Activated gamma-delta T cell treated with Interleukin-2 at 50 U/mL for 16 hours (primary cell): Measurements from ENCODE around the gene FBXL7.

Source experiments
- DNase-seq: peaks from one replicate; pipeline ENCODE4 v3.0.0-alpha.2; 2020

Gene FBXL7

GRCh38 chr5:15727375-15727774 lies 227.4 kb downstream of the FBXL7 start:
- no peak for DNase-seq

DNA sequence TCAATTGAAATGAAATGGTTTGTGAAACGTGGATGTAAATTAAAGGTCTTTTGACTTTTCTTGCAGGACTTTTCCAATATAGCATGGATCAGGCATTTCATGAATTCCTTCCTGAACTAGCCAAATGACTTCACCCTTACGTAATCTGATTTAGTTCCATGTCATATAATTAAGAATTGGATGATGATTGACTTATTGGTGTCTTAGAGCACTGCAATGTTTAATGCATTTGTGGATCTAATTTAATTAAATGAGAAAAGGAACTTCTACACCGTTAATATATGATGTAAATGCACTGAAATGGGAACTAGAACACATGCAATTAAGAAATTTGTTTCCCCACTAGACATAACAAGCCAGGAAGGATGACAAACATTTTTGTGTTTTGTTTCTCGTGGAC lies 228.8 kb downstream of the FBXL7 start:
- DNase-seq, result no peak

GRCh38 chr5:15731699-15732098 lies 231.7 kb downstream of the FBXL7 start:
- DNase-seq, result no peak

DNA sequence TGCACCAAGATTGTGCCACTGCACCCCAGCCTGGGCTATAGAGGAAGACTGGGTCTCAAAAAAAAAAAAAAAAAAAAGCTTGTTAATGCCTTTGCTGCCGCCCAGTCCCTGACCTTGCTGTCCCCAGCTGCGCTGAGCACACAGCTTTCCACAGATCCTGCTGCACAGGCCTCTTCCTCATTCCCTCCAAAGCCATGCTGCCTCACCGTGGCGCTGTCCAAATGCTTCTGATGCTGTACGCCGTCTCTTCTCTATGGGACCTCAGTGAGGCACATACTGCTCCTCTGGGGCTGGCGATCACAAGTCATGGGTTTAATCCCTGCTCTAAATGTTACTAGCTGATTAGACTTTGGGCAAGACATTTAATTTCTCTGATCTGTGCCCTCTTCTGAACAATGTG lies 234.1 kb downstream of the FBXL7 start:
- DNase-seq, result no peak

- no peak for DNase-seq
Measured at GRCh38 chr5:15737036-15737821, 237.2 kb downstream of the FBXL7 start.

DNA sequence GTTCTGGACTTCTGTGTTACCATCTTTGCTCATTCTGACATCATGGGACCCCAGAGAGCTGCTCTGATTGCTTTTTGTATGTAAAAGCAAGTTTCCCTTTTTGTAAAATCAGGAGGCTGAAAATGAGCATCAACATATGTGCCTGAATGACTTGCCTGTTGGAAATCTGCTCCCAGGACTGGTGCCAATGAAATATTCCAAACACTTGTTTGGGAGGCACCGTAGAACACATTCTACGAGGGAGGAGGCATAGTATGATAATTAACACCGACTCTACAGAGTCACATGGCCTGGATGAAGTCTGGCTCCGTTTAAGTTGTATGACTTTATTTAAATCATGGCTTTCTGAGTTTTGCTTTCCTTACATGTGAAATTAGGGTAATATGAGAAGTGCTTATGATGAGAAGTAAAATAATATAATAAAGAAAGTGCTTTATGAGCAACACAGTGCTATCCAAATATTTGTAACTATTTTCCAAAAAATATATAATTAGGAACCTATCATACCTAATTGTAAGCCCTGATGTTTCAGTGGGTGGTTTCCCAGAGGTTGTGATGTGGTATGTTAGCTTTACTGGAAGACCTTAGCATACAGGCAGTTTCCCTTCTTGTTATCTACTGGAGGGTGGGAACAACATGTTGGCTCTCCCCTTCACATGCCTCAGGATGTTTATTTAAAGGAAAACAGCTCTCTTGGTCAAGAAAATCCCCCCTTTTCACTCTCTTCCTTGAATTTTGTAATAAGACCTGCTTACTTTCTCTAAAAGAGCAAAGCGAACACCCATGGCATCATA lies 238.1 kb downstream of the FBXL7 start:
- no peak for DNase-seq

DNA sequence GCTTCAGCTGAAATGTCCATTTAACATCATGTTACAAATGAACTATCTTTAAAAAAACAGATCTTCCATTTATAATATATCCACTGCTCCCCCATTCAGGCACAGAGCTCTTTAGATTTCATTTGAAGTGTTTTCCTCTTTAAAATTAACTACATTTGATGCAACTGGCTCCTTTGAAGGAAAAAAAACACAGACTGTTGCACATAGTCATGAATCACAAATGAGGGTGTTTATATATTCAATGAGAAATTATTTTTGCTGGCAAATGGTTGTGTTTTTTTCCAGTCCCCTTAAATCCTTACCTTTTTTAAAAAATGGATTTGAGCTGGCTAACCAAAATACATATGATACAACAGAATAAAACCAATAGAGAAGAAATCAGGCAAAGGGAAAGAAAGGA lies 240.4 kb downstream of the FBXL7 start:
- DNase-seq, result no peak

DNA sequence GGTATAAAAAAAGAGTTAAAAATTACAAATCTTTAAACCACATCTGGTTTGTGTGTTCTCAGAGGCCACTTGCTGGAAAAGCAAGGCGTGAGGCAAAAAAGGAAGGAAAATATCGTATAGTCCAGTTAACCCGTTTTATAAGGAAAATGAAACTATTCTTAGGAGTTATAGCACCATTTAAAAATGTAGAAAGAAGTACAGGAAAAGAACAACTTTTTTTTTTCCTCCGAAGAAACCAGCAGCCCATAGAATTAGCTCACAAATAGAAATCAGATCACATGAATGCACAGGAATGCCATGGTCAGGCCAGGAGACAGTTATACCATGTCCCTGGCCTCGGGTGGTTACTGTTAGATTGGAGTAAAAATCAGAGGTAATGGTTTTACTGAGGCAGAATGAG lies 241.6 kb downstream of the FBXL7 start:
- no peak for DNase-seq

DNA sequence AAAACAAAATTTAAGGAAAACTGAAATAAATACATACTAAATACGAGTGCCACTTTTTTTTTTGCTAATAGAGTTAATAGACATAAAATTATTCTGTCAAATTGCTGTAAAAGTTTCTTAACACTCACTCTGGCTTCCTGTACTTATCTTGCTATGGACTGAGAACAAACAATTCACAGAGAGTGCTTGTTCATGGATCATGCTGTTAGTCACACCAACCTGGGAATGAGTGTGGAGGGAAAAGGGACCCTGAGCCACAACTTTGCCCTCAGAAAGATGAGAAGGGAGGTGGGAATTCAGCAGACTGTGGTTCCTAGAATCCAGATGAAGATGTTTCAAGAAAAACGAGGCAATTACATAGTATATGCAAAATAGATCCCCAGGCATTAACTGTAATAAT lies 246.9 kb downstream of the FBXL7 start:
- DNase-seq, result no peak

DNA sequence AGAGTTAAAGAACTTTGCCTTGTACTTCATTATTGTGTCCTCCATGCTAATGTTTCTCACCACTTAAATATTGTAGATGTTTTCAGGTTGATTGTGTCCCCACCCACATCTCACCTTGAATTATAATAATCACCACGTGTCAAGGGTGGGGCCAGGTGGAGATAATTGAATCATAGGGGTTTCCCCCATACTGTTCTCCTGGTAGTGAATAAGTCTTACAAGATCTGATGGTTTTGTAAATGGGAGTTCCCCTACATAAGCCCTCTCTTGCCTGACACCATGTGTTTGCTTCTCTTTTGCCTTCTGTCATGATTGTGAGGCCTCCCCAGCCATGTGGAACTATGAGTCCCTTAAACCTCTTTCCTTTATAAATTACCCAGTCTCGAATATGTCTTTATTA lies 248.3 kb downstream of the FBXL7 start:
- DNase-seq, result no peak

- DNase-seq, result no peak
Measured at GRCh38 chr5:15752663-15753285, 252.8 kb downstream of the FBXL7 start.

- no peak for DNase-seq
Measured at GRCh38 chr5:15753752-15754151, 253.8 kb downstream of the FBXL7 start.

GRCh38 chr5:15757103-15757502 lies 257.1 kb downstream of the FBXL7 start:
- DNase-seq, result no peak

DNA sequence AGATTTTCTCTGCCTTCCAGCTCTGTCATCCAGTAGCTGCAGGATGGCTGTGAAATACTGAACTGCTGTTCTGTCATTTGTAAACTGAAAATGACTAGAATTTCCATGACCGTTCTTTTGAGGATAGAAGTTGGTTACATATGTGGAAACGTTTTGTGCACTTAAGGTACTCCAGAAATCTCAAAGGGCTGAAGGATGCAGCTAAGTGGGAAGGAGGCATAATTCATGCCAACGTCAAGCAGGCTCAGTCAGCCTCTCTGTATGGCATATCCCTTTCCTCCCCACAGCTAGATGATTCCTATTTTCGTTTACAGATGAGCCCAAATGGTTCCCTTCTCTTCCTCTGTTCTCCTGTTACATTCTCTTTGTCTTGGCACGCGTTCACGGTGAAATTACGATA lies 257.6 kb downstream of the FBXL7 start:
- DNase-seq, result no peak

GRCh38 chr5:15762668-15763067 lies 262.7 kb downstream of the FBXL7 start:
- no peak for DNase-seq

GRCh38 chr5:15763754-15764153 lies 263.8 kb downstream of the FBXL7 start:
- DNase-seq, result no peak

DNA sequence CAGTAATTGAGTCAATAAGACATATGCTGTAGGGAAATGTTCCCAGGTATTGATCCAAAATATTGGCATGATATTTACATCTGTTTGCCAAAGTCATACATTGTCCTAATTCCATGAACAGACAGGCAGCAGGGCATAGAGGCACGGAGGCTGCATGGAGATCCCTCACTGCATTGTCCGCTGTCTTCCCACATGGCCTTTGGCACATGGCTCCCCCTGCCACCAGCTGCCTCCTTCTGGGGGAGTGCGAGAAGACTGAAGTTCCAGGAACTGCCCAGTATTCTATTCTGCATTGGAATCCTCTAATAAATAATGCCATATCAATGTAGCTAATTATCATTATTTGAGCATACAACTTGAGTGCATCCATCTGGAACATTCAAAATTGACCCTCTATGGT lies 269.0 kb downstream of the FBXL7 start:
- DNase-seq, result no peak

- no peak for DNase-seq
Measured at GRCh38 chr5:15772131-15772530, 272.2 kb downstream of the FBXL7 start.

DNA sequence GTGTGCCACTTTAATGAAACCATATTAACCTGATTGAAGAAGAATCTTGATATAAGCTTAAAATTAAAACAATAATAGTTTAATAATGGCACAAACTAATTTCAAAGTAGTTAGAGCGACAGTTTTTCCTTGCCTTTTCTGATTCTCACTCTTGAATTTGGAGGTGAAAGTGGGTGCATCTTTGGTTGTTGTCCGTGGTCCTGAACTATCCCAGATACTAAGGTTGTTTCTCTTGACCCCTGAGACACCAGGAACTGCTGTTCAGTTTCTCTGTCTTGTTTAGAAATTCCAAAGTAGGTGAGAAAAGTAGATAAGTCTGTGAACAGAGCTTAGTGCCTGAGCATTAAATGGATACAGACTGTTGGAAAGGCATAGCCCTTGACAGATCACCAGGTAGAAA lies 274.7 kb downstream of the FBXL7 start:
- DNase-seq, result no peak

DNA sequence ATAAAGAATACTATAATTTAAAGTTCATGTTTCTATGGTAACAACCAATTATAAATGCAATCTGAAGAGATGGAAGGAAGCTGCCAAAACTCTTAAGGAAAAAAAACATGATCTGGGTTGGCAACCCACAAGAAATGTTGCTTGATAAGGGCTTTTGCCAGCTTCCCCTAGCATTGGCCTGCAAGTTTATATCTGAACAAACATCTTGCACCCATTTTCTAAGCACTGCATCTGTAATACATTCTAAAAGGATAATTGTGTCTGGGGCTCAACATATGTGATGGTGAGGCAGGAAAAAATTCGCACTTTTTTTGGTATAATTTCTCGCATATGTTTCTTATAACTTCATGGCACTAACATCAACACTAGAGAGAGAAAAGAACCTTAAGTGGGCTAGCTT lies 276.4 kb downstream of the FBXL7 start:
- DNase-seq, result no peak

DNA sequence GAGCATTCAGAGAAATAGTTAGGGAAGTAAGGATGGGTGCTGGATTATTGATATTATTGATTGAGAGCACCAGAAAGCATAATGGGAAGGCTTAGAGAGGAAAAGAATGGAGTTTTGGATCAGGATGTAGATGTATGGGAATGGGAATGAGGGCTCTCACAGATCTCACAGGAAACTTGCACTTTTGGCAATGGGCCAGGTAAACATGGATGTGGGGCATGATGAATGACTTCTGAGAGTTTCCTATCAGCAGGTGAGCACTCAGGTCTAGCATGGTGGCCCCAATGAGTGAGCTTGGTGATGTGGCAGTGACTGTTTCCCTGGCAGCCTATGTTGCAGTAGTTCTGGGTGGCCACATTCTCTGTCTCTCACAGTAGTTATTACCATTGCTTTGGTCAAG lies 283.8 kb downstream of the FBXL7 start:
- DNase-seq, result no peak

- DNase-seq, result no peak
Measured at GRCh38 chr5:15785531-15785981, 285.6 kb downstream of the FBXL7 start.

GRCh38 chr5:15786326-15786725 lies 286.3 kb downstream of the FBXL7 start:
- DNase-seq, result no peak

DNA sequence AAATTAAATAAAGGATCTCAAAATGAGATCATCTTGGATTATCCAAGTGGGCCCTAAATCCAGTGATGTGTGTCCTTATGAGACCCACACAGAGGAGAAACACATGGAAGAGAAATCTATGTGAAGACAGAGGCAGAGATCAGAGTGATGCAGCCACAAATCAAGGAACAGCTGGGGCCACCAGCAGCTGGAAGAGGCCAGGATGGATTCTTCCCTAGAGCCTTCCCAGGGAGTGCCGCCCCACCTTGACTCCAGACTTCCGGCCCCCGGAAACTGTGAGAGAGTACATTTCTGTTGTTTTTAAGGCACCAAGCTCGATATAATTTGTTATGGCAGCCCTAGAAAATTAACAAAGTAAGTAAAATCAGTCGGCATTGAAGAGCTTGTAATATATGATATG lies 286.9 kb downstream of the FBXL7 start:
- DNase-seq, result no peak
